MM.1S (cell line): ENCODE data around the gene CCDC80.

Source experiments
- DNase-seq: peaks from one replicate; pipeline ENCODE4 v3.0.0-alpha.2; 2015
- H2AFZ ChIP-seq: fragments of 300-600 bp; sonication (generic); 2 replicates; pipeline ENCODE4 v1.6.0; 2016; ENCODE audit warnings: antibody characterized with exemption, low read length
- H3F3A ChIP-seq: fragments of 300-600 bp; sonication (generic); 2 replicates; pipeline ENCODE4 v1.6.1; 2016; ENCODE audit warnings: mild to moderate bottlenecking, antibody characterized with exemption, low read length, moderate library complexity, mixed read lengths; ENCODE audit not compliant: insufficient read depth
- H3K27ac ChIP-seq: fragments of 300-600 bp; sonication (generic); 2 replicates; pipeline ENCODE4 v1.5.1; 2016; ENCODE audit warnings: mild to moderate bottlenecking, low read length
- H3K27me3 ChIP-seq: fragments of 300-600 bp; sonication (generic); replicated peaks from 2 replicates; pipeline ENCODE4 v1.6.0; 2016; ENCODE audit warnings: low read length; ENCODE audit not compliant: insufficient read depth
- H3K36me3 ChIP-seq: fragments of 300-600 bp; sonication (generic); replicated peaks from 2 replicates; pipeline ENCODE4 v1.6.1; 2016; ENCODE audit warnings: mild to moderate bottlenecking, low read length, mixed read lengths; ENCODE audit not compliant: insufficient read depth
- H3K4me1 ChIP-seq: fragments of 300-600 bp; sonication (generic); 2 replicates; pipeline ENCODE4 v1.6.1; 2016; ENCODE audit warnings: low read length, mixed read lengths
- H3K4me2 ChIP-seq: fragments of 300-600 bp; sonication (generic); 2 replicates; pipeline ENCODE4 v1.6.0; 2016; ENCODE audit warnings: low read depth, low read length
- H3K4me3 ChIP-seq: fragments of 300-600 bp; sonication (generic); 2 replicates; pipeline ENCODE4 v1.5.1; 2016; ENCODE audit warnings: low read length, mixed read lengths
- H3K79me2 ChIP-seq: fragments of 300-600 bp; sonication (generic); 2 replicates; pipeline ENCODE4 v1.6.1; 2016; ENCODE audit warnings: mixed run types, low read length, mixed read lengths
- H3K9ac ChIP-seq: fragments of 300-600 bp; sonication (generic); 2 replicates; pipeline ENCODE4 v1.6.1; 2016; ENCODE audit warnings: low read length, mixed read lengths
- H3K9me2 ChIP-seq: fragments of 300-600 bp; sonication (generic); replicated peaks from 2 replicates; pipeline ENCODE4 v1.6.1; 2016; ENCODE audit warnings: mild to moderate bottlenecking, low read length, mixed read lengths; ENCODE audit not compliant: insufficient read depth
- H3K9me3 ChIP-seq: fragments of 300-600 bp; sonication (generic); replicated peaks from 2 replicates; pipeline ENCODE4 v1.6.1; 2016; ENCODE audit warnings: mild to moderate bottlenecking, low read length, mixed read lengths; ENCODE audit not compliant: insufficient read depth
- H4K20me1 ChIP-seq: fragments of 300-600 bp; sonication (generic); 2 replicates; pipeline ENCODE4 v1.6.1; 2016; ENCODE audit warnings: mild to moderate bottlenecking, low read length, moderate library complexity, mixed read lengths; ENCODE audit not compliant: insufficient read depth
- CTCF ChIP-seq: fragments of 300-600 bp; sonication (generic); IDR thresholded peaks from 2 replicates; pipeline ENCODE4 v1.5.1; 2016; ENCODE audit warnings: antibody characterized with exemption, low read length, mixed read lengths
- EZH2 ChIP-seq: fragments of 300-600 bp; sonication (generic); optimal IDR thresholded peaks from 2 replicates; pipeline ENCODE3; 2017; ENCODE audit warnings: low read depth, mild to moderate bottlenecking, antibody characterized with exemption, low read length, mixed read lengths
- EZH2phosphoT487 ChIP-seq: fragments of 300-600 bp; sonication (generic); IDR thresholded peaks from 2 replicates; pipeline ENCODE4 v1.6.1; 2018; ENCODE audit warnings: antibody characterized with exemption, low read length

CCDC80 gene

DNA sequence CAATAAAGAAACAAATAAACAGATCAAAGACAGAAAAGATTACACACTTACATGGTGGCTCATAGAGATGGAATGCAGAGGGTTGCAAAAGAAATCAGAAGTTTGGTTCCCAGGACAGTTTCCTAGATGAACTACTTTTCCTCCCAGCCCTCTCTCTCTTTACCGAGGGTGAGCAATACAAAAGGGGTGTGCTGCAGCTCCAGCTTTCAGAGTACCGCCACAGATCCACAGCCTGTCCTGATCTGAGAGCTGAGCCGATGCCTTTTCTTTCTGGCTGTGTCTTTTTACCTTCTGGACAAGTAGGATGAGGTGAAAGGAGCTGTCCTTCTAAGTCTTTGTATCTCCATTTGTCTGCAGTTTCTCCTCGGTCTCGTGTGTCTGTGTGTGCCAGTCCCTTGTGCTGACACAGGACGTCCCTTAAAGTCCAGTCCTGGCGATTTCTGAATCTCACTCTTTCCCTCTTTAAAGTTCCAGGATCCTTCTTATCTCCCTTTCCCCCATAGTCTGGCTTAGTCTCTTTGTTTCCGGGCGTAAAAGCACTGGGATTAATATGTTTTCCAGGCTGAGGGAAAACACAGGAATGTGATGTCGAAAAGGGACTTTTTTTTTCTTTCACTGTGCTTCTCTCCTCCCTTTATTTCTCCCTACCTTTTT, 540 bp downstream of the CCDC80 start:
- Histone ChIP-seq H3K79me2 (no peaks in the 10 kb centered on the region), H3K27ac (no peak overlapping the region), H3K4me3 (no peak overlapping the region), H3F3A (no peaks in the 10 kb centered on the region), H3K9me2 (no peaks in the 10 kb centered on the region), H3K27me3 (no peaks in the 10 kb centered on the region), H3K4me1 (peaks cover 1% of the 10 kb centered on the region; the same call in 1 of the 2 replicates), H3K9me3 (no peaks in the 10 kb centered on the region), H2AFZ (no peak overlapping the region), H4K20me1 (no peaks in the 10 kb centered on the region), H3K4me2 (no peak overlapping the region), H3K9ac (no peak overlapping the region), H3K36me3 (no peaks in the 10 kb centered on the region)
- no peak for DNase-seq
- TF ChIP-seq EZH2, result no peak
- no peak for TF ChIP-seq EZH2phosphoT487
- TF ChIP-seq CTCF, result no peak

DNA sequence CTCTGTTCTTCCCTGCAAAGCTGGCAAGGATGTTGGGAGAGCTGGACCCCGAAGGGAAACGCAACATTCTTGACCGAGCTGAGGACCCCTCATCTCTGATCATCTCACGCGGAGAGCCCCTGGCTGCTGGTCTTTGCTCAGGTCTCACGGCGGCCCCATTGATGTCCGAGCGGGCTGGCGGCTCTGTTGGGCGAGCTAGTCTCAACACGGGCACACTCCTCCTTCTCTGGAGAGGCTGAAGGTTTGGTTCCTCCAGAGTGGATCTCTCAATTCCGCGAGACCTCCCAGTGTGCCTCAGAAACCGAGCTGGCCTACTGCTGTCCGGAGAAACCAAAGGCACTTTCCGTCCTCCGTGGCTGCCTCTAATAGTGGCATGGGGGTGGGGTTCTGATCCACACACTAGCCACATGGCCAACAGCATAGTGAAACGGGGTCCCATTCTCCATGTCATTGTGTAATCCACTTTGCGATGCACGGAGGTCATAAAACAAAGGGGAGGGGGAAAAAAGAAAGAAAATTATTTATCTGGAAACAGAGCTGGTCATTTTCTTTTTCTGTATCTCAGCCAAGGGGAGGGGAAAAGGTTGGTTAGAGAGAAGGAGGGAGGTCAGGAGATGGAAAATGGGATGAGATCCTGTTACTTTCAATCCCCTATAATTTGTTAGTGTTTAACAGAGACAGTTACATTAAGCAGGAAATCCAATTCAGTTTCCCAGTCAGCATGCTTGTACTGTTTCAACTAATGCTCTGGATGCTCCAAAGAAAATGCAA, 1.3 kb downstream of the CCDC80 start:
- H3K36me3 ChIP-seq, result no peaks in the 10 kb centered on the region
- no peak for DNase-seq
- H4K20me1 ChIP-seq, result no peaks in the 10 kb centered on the region
- H3K79me2 ChIP-seq, result no peaks in the 10 kb centered on the region
- no peaks in the 10 kb centered on the region for H3K9me3 ChIP-seq
- no peak overlapping the region for H3K4me2 ChIP-seq
- H3K27ac ChIP-seq, result no peak overlapping the region
- TF ChIP-seq EZH2phosphoT487 (no peak), CTCF (no peak), EZH2 (no peak)
- H3F3A ChIP-seq, result no peaks in the 10 kb centered on the region
- H3K4me1 ChIP-seq, result peaks cover 9% of the 10 kb centered on the region
- H3K27me3 ChIP-seq, result no peaks in the 10 kb centered on the region
- H2AFZ ChIP-seq, result no peak overlapping the region
- H3K9me2 ChIP-seq, result no peaks in the 10 kb centered on the region
- H3K4me3 ChIP-seq, result no peak overlapping the region
- no peak overlapping the region for H3K9ac ChIP-seq

- Histone ChIP-seq H3K9ac (no peak overlapping the region), H3K4me3 (no peak overlapping the region), H3K27ac (no peak overlapping the region), H3K36me3 (no peaks in the 10 kb centered on the region), H3K79me2 (no peaks in the 10 kb centered on the region), H3F3A (no peaks in the 10 kb centered on the region), H3K4me1 (peaks cover 9% of the 10 kb centered on the region), H3K9me2 (no peaks in the 10 kb centered on the region), H3K9me3 (no peaks in the 10 kb centered on the region), H2AFZ (no peak overlapping the region), H3K4me2 (no peak overlapping the region), H4K20me1 (no peaks in the 10 kb centered on the region), H3K27me3 (no peaks in the 10 kb centered on the region)
- no peak for DNase-seq
- TF ChIP-seq EZH2, result no peak
- TF ChIP-seq CTCF, result no peak
- no peak for TF ChIP-seq EZH2phosphoT487
Measured at GRCh38 chr3:112638327-112639020, 2.5 kb downstream of the CCDC80 start.
